Stimulated activated naive B cell treated with anti-CD40 and anti-IgM and Interleukin-4, amounts not matched to agents 10 μg/mL and 1 μg/mL and 100 μg/mL, for 72 hours (primary cell): ENCODE measurements around the gene CABLES2.

Experiments used
- ATAC-seq, 2 donors: fragments of 150-1000 bp; cut with Tn5 transposase; replicated peaks; 2 replicates each; pipeline ENCODE4 v1.10.0; 2021; ENCODE audit warnings: moderate library complexity in 1 of 2
- DNase-seq: peaks from one replicate; pipeline ENCODE4 v3.0.0; 2021
- H3K27ac Mint-ChIP-seq: one replicate; pipeline ENCODE4 v1.8.0; 2022; ENCODE audit warnings: mild to moderate bottlenecking, mixed read lengths
- H3K27me3 Mint-ChIP-seq, 2 donors: one replicate each; pipeline ENCODE4 v1.8.0; 2022; ENCODE audit warnings: mixed read lengths in 2 of 2
- H3K36me3 Mint-ChIP-seq, 2 donors: one replicate each; pipeline ENCODE4 v1.8.0; 2022; ENCODE audit warnings: mixed read lengths in 2 of 2, mild to moderate bottlenecking in 1 of 2
- H3K4me1 Mint-ChIP-seq, 2 donors: one replicate each; pipeline ENCODE4 v1.8.0; 2022; ENCODE audit warnings: mixed read lengths in 2 of 2, mild to moderate bottlenecking in 1 of 2
- H3K4me3 Mint-ChIP-seq, 2 donors: one replicate each; pipeline ENCODE4 v1.8.0; 2022; ENCODE audit warnings: mild to moderate bottlenecking in 2 of 2, mixed read lengths in 2 of 2, moderate library complexity in 1 of 2
- H3K9me3 Mint-ChIP-seq, 2 donors: one replicate each; pipeline ENCODE4 v1.8.0; 2022; ENCODE audit warnings: mixed read lengths in 2 of 2, mild to moderate bottlenecking in 1 of 2

CABLES2 gene, protein sequence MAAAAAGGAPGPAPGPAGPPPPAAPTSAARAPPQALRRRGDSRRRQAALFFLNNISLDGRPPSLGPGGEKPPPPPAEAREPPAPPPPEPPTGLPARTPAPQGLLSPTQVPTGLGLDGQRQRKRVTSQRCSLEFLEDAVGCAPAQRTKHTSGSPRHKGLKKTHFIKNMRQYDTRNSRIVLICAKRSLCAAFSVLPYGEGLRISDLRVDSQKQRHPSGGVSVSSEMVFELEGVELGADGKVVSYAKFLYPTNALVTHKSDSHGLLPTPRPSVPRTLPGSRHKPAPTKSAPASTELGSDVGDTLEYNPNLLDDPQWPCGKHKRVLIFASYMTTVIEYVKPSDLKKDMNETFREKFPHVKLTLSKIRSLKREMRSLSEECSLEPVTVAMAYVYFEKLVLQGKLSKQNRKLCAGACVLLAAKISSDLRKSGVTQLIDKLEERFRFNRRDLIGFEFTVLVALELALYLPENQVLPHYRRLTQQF

DNA sequence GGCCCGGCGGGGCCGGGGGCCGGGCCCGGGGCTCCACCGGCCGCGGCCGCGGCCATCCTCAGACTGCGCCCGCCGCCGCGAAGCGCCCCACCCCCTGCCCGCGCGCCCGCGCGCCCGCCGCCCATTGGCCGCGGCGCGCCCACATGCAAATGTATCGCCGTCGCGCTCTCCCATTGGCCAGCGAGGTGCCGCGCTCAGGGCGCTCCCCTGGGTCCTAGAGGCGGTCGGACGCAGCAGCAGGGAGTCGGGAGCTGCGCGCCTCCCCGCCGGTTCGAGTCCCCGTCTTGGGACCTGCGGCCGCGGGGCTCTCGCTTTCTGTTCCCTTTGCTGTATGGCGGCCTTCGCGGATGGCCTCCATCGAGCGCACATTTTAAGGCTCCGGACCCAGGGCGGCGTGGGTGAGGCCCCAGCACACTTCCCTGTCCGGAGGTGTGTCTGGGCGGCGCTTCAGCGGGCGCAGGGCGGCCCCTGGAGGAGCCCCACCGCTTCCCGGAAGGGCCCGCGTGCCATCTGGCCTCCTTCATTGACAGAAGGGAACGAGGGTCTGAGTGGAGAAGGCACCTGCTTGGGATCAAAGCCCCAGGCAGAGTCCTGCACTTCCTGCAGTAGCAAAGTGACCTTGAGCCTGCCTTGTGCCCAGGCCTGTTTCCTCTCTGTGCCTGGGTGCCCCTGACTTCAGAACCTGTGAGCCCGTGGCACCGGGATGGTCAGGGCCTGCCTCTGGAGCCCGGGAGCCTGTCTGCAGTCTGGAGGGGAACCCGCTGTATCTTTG lies at the start of gene CABLES2:
TSS of gene CABLES2 (minus strand) at position 65 of the 772 bp plus-strand sequence. CDS start at position 56, 9 bp downstream.
- Mint-ChIP-seq H3K36me3 (peaks cover 0 to 6% of the 10 kb centered on the region in 2 donors), H3K27me3 (peaks cover 0 to 3% of the 10 kb centered on the region in 2 donors), H3K9me3 (no peaks in the 10 kb centered on the region), H3K4me3 (peak within 1 kb of the TSS; percentile 82 to 84), H3K4me1 (peaks cover 27 to 47% of the 10 kb centered on the region in 2 donors), H3K27ac (peak within 1 kb of the TSS; percentile 93)
- DNase-seq (peak; percentile 90), ATAC-seq (peak; percentile 93 to 94)

DNA sequence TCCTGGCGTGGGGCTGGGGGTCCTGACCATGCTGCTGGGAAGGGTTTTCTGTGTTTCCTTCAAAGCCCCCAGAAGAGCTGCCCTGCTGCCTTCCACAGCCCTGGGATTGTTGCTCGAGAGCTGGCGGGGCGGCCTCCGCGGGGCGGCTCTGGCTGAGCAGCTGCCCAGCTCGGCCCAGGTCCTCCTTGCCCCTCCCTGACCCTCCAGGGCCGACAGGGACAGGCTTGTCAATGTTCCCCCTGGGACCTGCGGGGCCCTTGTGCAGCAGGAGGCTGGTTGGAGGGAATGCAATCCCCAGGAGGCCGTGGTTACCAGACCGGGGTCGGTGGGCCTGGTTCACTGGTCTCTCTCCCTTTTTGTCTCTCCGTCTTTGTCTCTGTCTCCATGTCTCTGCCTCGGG lies 48.8 kb upstream of the CABLES2 start:
- no peak for ATAC-seq
- H3K27ac Mint-ChIP-seq: no peak overlapping the region
- no peaks in the 10 kb centered on the region for H3K9me3 Mint-ChIP-seq
- H3K4me1 Mint-ChIP-seq: peaks cover 0 to 2% of the 10 kb centered on the region in 2 donors
- no peak for DNase-seq
- peaks cover 26 to 58% of the 10 kb centered on the region in 2 donors for H3K27me3 Mint-ChIP-seq
- no peak overlapping the region for H3K4me3 Mint-ChIP-seq
- no peaks in the 10 kb centered on the region for H3K36me3 Mint-ChIP-seq

DNA sequence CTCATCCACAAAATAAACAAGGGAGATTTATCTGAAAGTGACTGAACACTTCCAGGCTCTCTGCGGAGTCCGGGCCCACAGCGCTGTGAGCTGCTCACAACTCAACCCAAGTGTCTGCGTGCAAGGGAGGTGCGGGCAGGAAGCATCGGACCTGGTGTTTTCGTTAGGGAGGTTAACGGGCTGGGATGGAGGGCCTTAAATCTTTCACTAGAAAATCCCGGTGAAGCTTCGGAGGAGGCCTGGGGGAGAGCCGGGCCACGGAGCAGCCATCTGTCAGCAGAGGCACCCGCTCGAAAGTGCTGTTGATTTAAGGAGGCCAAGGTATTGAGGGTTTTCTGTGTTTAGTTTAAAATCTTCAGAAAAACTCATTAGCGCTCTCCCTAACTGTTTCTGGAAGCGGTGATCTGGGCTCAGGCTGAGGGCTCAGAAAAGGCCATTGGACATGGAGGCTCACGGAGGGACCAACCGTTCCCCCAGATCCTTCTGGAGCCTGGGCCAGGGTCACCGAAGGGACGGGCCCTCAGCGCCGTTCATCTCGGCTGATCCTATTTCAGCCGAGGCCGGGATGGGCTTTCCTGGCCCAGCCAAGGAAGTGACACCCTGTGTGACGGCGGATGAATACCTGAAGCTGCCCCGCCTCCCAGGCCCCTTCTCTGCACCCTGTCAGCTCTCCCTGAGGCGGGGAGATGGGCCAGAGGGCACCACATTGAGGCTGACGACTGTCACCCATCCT lies 48.0 kb upstream of the CABLES2 start:
- Mint-ChIP-seq H3K9me3 (no peaks in the 10 kb centered on the region), H3K27me3 (peaks cover 26 to 57% of the 10 kb centered on the region in 2 donors), H3K4me3 (no peak overlapping the region), H3K4me1 (peaks cover 0 to 2% of the 10 kb centered on the region in 2 donors), H3K36me3 (no peaks in the 10 kb centered on the region), H3K27ac (no peak overlapping the region)
- DNase-seq (no peak), ATAC-seq (no peak)

- DNase-seq (no peak), ATAC-seq (no peak)
- H3K27ac Mint-ChIP-seq: no peak overlapping the region
- no peak overlapping the region for H3K4me3 Mint-ChIP-seq
- peaks cover 32 to 66% of the 10 kb centered on the region in 2 donors for H3K27me3 Mint-ChIP-seq
- no peaks in the 10 kb centered on the region for H3K36me3 Mint-ChIP-seq
- H3K4me1 Mint-ChIP-seq: peaks cover 0 to 2% of the 10 kb centered on the region in 2 donors
- H3K9me3 Mint-ChIP-seq: no peaks in the 10 kb centered on the region
Observed at GRCh38 chr20:62453186-62453808, 46.2 kb upstream of the CABLES2 start.

- Mint-ChIP-seq H3K4me1 (peaks cover 0 to 2% of the 10 kb centered on the region in 2 donors), H3K27me3 (peaks cover 28 to 66% of the 10 kb centered on the region in 2 donors), H3K36me3 (no peaks in the 10 kb centered on the region)
Observed at GRCh38 chr20:62452475-62453095, 45.5 kb upstream of the CABLES2 start.

GRCh38 chr20:62451970-62452369 lies 44.9 kb upstream of the CABLES2 start:
- Mint-ChIP-seq H3K36me3 (no peaks in the 10 kb centered on the region), H3K27me3 (peaks cover 29 to 63% of the 10 kb centered on the region in 2 donors), H3K9me3 (no peaks in the 10 kb centered on the region), H3K4me3 (no peak overlapping the region), H3K4me1 (peaks cover 0 to 2% of the 10 kb centered on the region in 2 donors), H3K27ac (no peak overlapping the region)
- ATAC-seq (no peak), DNase-seq (no peak)

More at GRCh38 chr20:62452475-62453095, 45.5 kb upstream of the CABLES2 start:
- Mint-ChIP-seq H3K9me3 (no peaks in the 10 kb centered on the region), H3K27ac (no peak overlapping the region), H3K4me3 (no peak overlapping the region)
- DNase-seq (no peak), ATAC-seq (no peak)

DNA sequence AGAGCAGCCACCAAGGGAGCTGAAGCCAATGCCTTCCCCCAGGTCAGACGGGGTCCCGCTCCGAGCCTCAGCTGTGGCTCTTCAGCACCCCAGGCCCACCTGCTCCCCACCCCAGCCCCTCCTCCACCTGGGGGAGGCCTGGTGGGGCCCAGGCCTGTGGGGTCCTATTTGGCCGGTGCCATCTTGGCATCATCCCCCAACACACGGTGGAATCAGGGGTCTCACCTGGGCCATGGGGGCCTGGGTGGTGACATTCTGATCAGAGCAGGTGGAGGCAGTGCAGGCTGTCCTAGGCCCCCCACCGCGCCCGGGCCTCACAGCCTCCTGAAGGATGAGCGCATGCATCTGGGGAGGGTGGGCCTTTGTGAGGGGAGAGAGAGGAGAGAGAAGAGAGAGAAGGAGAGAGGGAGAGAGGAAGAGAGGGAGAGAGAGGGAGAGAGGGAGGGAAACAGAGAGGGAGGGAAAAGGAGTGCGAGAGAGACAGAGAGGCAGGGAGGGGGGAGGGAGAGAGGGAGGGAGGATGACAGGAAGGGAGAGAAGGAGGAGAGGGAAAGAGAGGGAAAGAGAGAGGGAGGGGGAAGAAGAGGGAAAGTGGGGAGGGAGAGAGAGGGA lies 44.2 kb upstream of the CABLES2 start:
- ATAC-seq (no peak), DNase-seq (no peak)
- Mint-ChIP-seq H3K9me3 (no peaks in the 10 kb centered on the region), H3K4me1 (peaks cover 0 to 2% of the 10 kb centered on the region in 2 donors), H3K27me3 (peaks cover 34 to 57% of the 10 kb centered on the region in 2 donors), H3K4me3 (no peak overlapping the region), H3K36me3 (no peaks in the 10 kb centered on the region), H3K27ac (no peak overlapping the region)

- peaks cover 27 to 49% of the 10 kb centered on the region in 2 donors for H3K27me3 Mint-ChIP-seq
- ATAC-seq (no peak), DNase-seq (no peak)
- H3K27ac Mint-ChIP-seq: no peak overlapping the region
- H3K4me3 Mint-ChIP-seq: no peak overlapping the region
- H3K36me3 Mint-ChIP-seq: no peaks in the 10 kb centered on the region
- H3K4me1 Mint-ChIP-seq: peaks cover 0 to 2% of the 10 kb centered on the region in 2 donors
- no peaks in the 10 kb centered on the region for H3K9me3 Mint-ChIP-seq
Observed at GRCh38 chr20:62449951-62450691, 43.0 kb upstream of the CABLES2 start.

- Mint-ChIP-seq H3K4me1 (peaks cover 0 to 2% of the 10 kb centered on the region in 2 donors), H3K27me3 (peaks cover 34 to 44% of the 10 kb centered on the region in 2 donors), H3K4me3 (no peak overlapping the region), H3K9me3 (no peaks in the 10 kb centered on the region), H3K27ac (no peak overlapping the region), H3K36me3 (no peaks in the 10 kb centered on the region)
- DNase-seq: no peak
- no peak for ATAC-seq
Observed at GRCh38 chr20:62448788-62449187, 41.7 kb upstream of the CABLES2 start.

DNA sequence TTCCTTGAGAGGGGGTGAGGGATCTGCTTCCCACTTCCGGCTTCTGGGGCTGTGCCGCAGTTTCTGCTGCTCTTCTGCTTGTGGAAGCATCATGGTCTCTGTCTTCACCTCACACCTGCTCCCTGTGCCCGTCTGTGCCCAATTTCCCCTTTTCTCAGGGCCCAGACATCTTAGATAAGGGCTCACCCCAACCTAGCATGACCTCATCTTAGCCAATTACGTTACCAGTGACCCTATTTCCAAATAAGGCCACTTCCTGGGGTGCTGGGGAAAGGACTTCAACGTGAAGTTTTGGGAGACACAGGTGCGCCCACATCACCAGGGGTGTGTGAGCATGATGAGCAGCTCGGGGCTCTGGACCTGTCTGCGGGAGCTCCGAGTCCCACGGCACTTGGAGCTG lies 41.0 kb upstream of the CABLES2 start:
- H3K36me3 Mint-ChIP-seq: no peaks in the 10 kb centered on the region
- H3K27me3 Mint-ChIP-seq: peaks cover 32 to 37% of the 10 kb centered on the region in 2 donors
- no peak overlapping the region for H3K4me3 Mint-ChIP-seq
- peak in 1 of 2 donors; percentile 38 for ATAC-seq
- H3K27ac Mint-ChIP-seq: no peak overlapping the region
- peaks cover 0 to 2% of the 10 kb centered on the region in 2 donors for H3K4me1 Mint-ChIP-seq
- no peak for DNase-seq
- no peaks in the 10 kb centered on the region for H3K9me3 Mint-ChIP-seq

- no peak overlapping the region for H3K27ac Mint-ChIP-seq
- no peak for ATAC-seq
- DNase-seq: no peak
- no peak overlapping the region for H3K4me3 Mint-ChIP-seq
- H3K4me1 Mint-ChIP-seq: peaks cover 0 to 2% of the 10 kb centered on the region in 2 donors
- H3K27me3 Mint-ChIP-seq: peaks cover 31 to 33% of the 10 kb centered on the region in 2 donors
- no peaks in the 10 kb centered on the region for H3K36me3 Mint-ChIP-seq
- no peaks in the 10 kb centered on the region for H3K9me3 Mint-ChIP-seq
Observed at GRCh38 chr20:62446888-62447869, 40.1 kb upstream of the CABLES2 start.
